ENCODE data around the gene EVX2.
A peak's percentile ranks its signal among the peaks of the same experiment; 100 is the strongest.

Gene EVX2

GRCh38 chr2:176072951-176073904 is 10.5 kb downstream of the EVX2 start:
- Histone ChIP-seq H3K36me3 (ENCODE audit: control insufficient read depth in 1 of 2, insufficient read depth in 2 of 2, low read length in 2 of 2) (no peaks in the 10 kb centered on the region), H3K9me3 (ENCODE audit: control insufficient read depth in 1 of 2, low read length in 2 of 2) (no peaks in the 10 kb centered on the region), H3K27ac (ENCODE audit: low read depth, low read length) (no peak overlapping the region), H3K4me1 (ENCODE audit: control insufficient read depth in 1 of 2, insufficient read depth in 2 of 2, low read length in 2 of 2) (peaks cover 6 to 8% of the 10 kb centered on the region in 2 donors), H3K27me3 (ENCODE audit: control insufficient read depth in 1 of 2, insufficient read depth in 2 of 2, low read length in 2 of 2) (peaks cover 93 to 94% of the 10 kb centered on the region in 2 donors), H3K4me3 (ENCODE audit: low read depth in 1 of 2, low read length in 2 of 2) (no peak overlapping the region), H3K9ac (ENCODE audit: low read depth in 1 of 2, low read length in 2 of 2) (no peak overlapping the region)

GRCh38 chr2:176072292-176072669 is 11.5 kb downstream of the EVX2 start:
- Histone ChIP-seq H3K4me3 (ENCODE audit: low read depth in 1 of 2, low read length in 2 of 2) (no peak overlapping the region), H3K9me3 (ENCODE audit: control insufficient read depth in 1 of 2, low read length in 2 of 2) (no peaks in the 10 kb centered on the region), H3K27me3 (ENCODE audit: control insufficient read depth in 1 of 2, insufficient read depth in 2 of 2, low read length in 2 of 2) (peaks cover 95 to 98% of the 10 kb centered on the region in 2 donors), H3K36me3 (ENCODE audit: control insufficient read depth in 1 of 2, insufficient read depth in 2 of 2, low read length in 2 of 2) (no peaks in the 10 kb centered on the region), H3K4me1 (ENCODE audit: control insufficient read depth in 1 of 2, insufficient read depth in 2 of 2, low read length in 2 of 2) (peaks cover 11 to 17% of the 10 kb centered on the region in 2 donors), H3K9ac (ENCODE audit: low read depth in 1 of 2, low read length in 2 of 2) (no peak overlapping the region), H3K27ac (ENCODE audit: low read depth, low read length) (no peak overlapping the region)

GRCh38 chr2:176071330-176072291 is 12.2 kb downstream of the EVX2 start:
- H3K27me3 ChIP-seq (ENCODE audit: control insufficient read depth in 1 of 2, insufficient read depth in 2 of 2, low read length in 2 of 2), result peaks cover 97 to 98% of the 10 kb centered on the region in 2 donors
- peaks cover 15 to 17% of the 10 kb centered on the region in 2 donors for H3K4me1 ChIP-seq (ENCODE audit: control insufficient read depth in 1 of 2, insufficient read depth in 2 of 2, low read length in 2 of 2)
- H3K36me3 ChIP-seq (ENCODE audit: control insufficient read depth in 1 of 2, insufficient read depth in 2 of 2, low read length in 2 of 2), result no peaks in the 10 kb centered on the region
- H3K9ac ChIP-seq (ENCODE audit: low read depth in 1 of 2, low read length in 2 of 2), result no peak overlapping the region
- no peaks in the 10 kb centered on the region for H3K9me3 ChIP-seq (ENCODE audit: control insufficient read depth in 1 of 2, low read length in 2 of 2)
- no peak overlapping the region for H3K4me3 ChIP-seq (ENCODE audit: low read depth in 1 of 2, low read length in 2 of 2)
- H3K27ac ChIP-seq (ENCODE audit: low read depth, low read length), result no peak overlapping the region

GRCh38 chr2:176068419-176068832 is 15.3 kb downstream of the EVX2 start:
- Histone ChIP-seq H3K9me3 (ENCODE audit: control insufficient read depth in 1 of 2, low read length in 2 of 2) (no peaks in the 10 kb centered on the region), H3K27ac (ENCODE audit: low read depth, low read length) (no peak overlapping the region), H3K9ac (ENCODE audit: low read depth in 1 of 2, low read length in 2 of 2) (no peak overlapping the region), H3K4me3 (ENCODE audit: low read depth in 1 of 2, low read length in 2 of 2) (peak overlapping the region in 1 of 2 donors; percentile 9), H3K4me1 (ENCODE audit: control insufficient read depth in 1 of 2, insufficient read depth in 2 of 2, low read length in 2 of 2) (peaks cover 15 to 17% of the 10 kb centered on the region in 2 donors), H3K36me3 (ENCODE audit: control insufficient read depth in 1 of 2, insufficient read depth in 2 of 2, low read length in 2 of 2) (no peaks in the 10 kb centered on the region), H3K27me3 (ENCODE audit: control insufficient read depth in 1 of 2, insufficient read depth in 2 of 2, low read length in 2 of 2) (peaks cover 81 to 91% of the 10 kb centered on the region in 2 donors)

GRCh38 chr2:176067589-176068418 is 16.0 kb downstream of the EVX2 start:
- Histone ChIP-seq H3K27ac (ENCODE audit: low read depth, low read length) (no peak overlapping the region), H3K27me3 (ENCODE audit: control insufficient read depth in 1 of 2, insufficient read depth in 2 of 2, low read length in 2 of 2) (peaks cover 76 to 85% of the 10 kb centered on the region in 2 donors), H3K4me3 (ENCODE audit: low read depth in 1 of 2, low read length in 2 of 2) (peak overlapping the region; percentile 57 to 58), H3K9me3 (ENCODE audit: control insufficient read depth in 1 of 2, low read length in 2 of 2) (no peaks in the 10 kb centered on the region), H3K9ac (ENCODE audit: low read depth in 1 of 2, low read length in 2 of 2) (no peak overlapping the region), H3K36me3 (ENCODE audit: control insufficient read depth in 1 of 2, insufficient read depth in 2 of 2, low read length in 2 of 2) (no peaks in the 10 kb centered on the region), H3K4me1 (ENCODE audit: control insufficient read depth in 1 of 2, insufficient read depth in 2 of 2, low read length in 2 of 2) (peaks cover 15 to 17% of the 10 kb centered on the region in 2 donors)

- Histone ChIP-seq H3K9me3 (ENCODE audit: control insufficient read depth in 1 of 2, low read length in 2 of 2) (no peaks in the 10 kb centered on the region), H3K4me3 (ENCODE audit: low read depth in 1 of 2, low read length in 2 of 2) (peak overlapping the region; percentile 57 to 58), H3K36me3 (ENCODE audit: control insufficient read depth in 1 of 2, insufficient read depth in 2 of 2, low read length in 2 of 2) (no peaks in the 10 kb centered on the region), H3K4me1 (ENCODE audit: control insufficient read depth in 1 of 2, insufficient read depth in 2 of 2, low read length in 2 of 2) (peaks cover 15 to 17% of the 10 kb centered on the region in 2 donors), H3K27me3 (ENCODE audit: control insufficient read depth in 1 of 2, insufficient read depth in 2 of 2, low read length in 2 of 2) (peaks cover 72 to 81% of the 10 kb centered on the region in 2 donors), H3K9ac (ENCODE audit: low read depth in 1 of 2, low read length in 2 of 2) (no peak overlapping the region), H3K27ac (ENCODE audit: low read depth, low read length) (no peak overlapping the region)
Observed at GRCh38 chr2:176066645-176067588, 16.8 kb downstream of the EVX2 start.

- H3K4me3 ChIP-seq (ENCODE audit: low read depth in 1 of 2, low read length in 2 of 2), result no peak overlapping the region
- H3K27me3 ChIP-seq (ENCODE audit: control insufficient read depth in 1 of 2, insufficient read depth in 2 of 2, low read length in 2 of 2), result peaks cover 49 to 65% of the 10 kb centered on the region in 2 donors
- no peak overlapping the region for H3K9ac ChIP-seq (ENCODE audit: low read depth in 1 of 2, low read length in 2 of 2)
Observed at GRCh38 chr2:176063958-176064357, 19.8 kb downstream of the EVX2 start.

GRCh38 chr2:176056406-176056805 is 27.4 kb downstream of the EVX2 start:
- H3K9ac ChIP-seq (ENCODE audit: low read depth in 1 of 2, low read length in 2 of 2), result no peak overlapping the region
- no peaks in the 10 kb centered on the region for H3K36me3 ChIP-seq (ENCODE audit: control insufficient read depth in 1 of 2, insufficient read depth in 2 of 2, low read length in 2 of 2)
- no peak overlapping the region for H3K27ac ChIP-seq (ENCODE audit: low read depth, low read length)
- H3K27me3 ChIP-seq (ENCODE audit: control insufficient read depth in 1 of 2, insufficient read depth in 2 of 2, low read length in 2 of 2), result peaks cover 5 to 12% of the 10 kb centered on the region in 2 donors
- H3K4me1 ChIP-seq (ENCODE audit: control insufficient read depth in 1 of 2, insufficient read depth in 2 of 2, low read length in 2 of 2), result no peaks in the 10 kb centered on the region
- no peaks in the 10 kb centered on the region for H3K9me3 ChIP-seq (ENCODE audit: control insufficient read depth in 1 of 2, low read length in 2 of 2)
- H3K4me3 ChIP-seq (ENCODE audit: low read depth in 1 of 2, low read length in 2 of 2), result no peak overlapping the region

More at GRCh38 chr2:176063958-176064357, 19.8 kb downstream of the EVX2 start:
- no peaks in the 10 kb centered on the region for H3K9me3 ChIP-seq (ENCODE audit: control insufficient read depth in 1 of 2, low read length in 2 of 2)
- H3K27ac ChIP-seq (ENCODE audit: low read depth, low read length), result no peak overlapping the region
- H3K4me1 ChIP-seq (ENCODE audit: control insufficient read depth in 1 of 2, insufficient read depth in 2 of 2, low read length in 2 of 2), result peaks cover 15 to 17% of the 10 kb centered on the region in 2 donors
- H3K36me3 ChIP-seq (ENCODE audit: control insufficient read depth in 1 of 2, insufficient read depth in 2 of 2, low read length in 2 of 2), result no peaks in the 10 kb centered on the region
